Hepatocyte (in vitro differentiated cells): ENCODE measurements around the gene CD9. TPM values are rescaled to one million over a fixed set of nuclear protein-coding genes. Genes with fewer than 3 reads are reported as not detected.
"Not testable (repeated sequence)": the region's sequence is repeated elsewhere in the genome, so short reads cannot be mapped to it uniquely, and the experiment has no call there.

Experiments
- DNase-seq: peaks from one replicate; pipeline ENCODE4 v3.0.0-alpha.2; 2016; ENCODE audit warnings: low spot score
- H2AFZ ChIP-seq: fragments of 200-600 bp; sonication (generic); 2 replicates; pipeline ENCODE4 v1.6.0; 2016; ENCODE audit warnings: antibody characterized with exemption, mild to moderate bottlenecking
- H3K27ac ChIP-seq: fragments of 200-600 bp; sonication (generic); 2 replicates; pipeline ENCODE4 v1.5.1; 2016; ENCODE audit warnings: mild to moderate bottlenecking
- H3K27me3 ChIP-seq: fragments of 200-600 bp; sonication (generic); 2 replicates; pipeline ENCODE4 v1.6.1; 2016
- H3K36me3 ChIP-seq: fragments of 200-600 bp; sonication (generic); replicated peaks from 2 replicates; pipeline ENCODE4 v1.5.1; 2016; ENCODE audit warnings: low read depth; ENCODE audit not compliant: insufficient read depth
- H3K4me1 ChIP-seq: fragments of 200-600 bp; sonication (generic); 2 replicates; pipeline ENCODE4 v1.5.1; 2016; ENCODE audit warnings: mild to moderate bottlenecking, moderate library complexity; ENCODE audit not compliant: insufficient read depth
- H3K4me2 ChIP-seq: fragments of 200-600 bp; sonication (generic); 2 replicates; pipeline ENCODE4 v1.6.0; 2016
- H3K4me3 ChIP-seq: fragments of 200-600 bp; sonication (generic); 2 replicates; pipeline ENCODE4 v1.5.1; 2016; ENCODE audit warnings: mild to moderate bottlenecking
- H3K79me2 ChIP-seq: fragments of 200-600 bp; sonication (generic); 2 replicates; pipeline ENCODE4 v1.6.0; 2017; ENCODE audit warnings: mild to moderate bottlenecking
- H3K9me2 ChIP-seq: fragments of 200-600 bp; sonication (generic); replicated peaks from 2 replicates; pipeline ENCODE4 v1.6.0; 2017; ENCODE audit warnings: mild to moderate bottlenecking; ENCODE audit not compliant: insufficient read depth
- H3K9me3 ChIP-seq: fragments of 200-600 bp; sonication (generic); 2 replicates; pipeline ENCODE4 v1.5.1; 2016; ENCODE audit warnings: low read depth, mild to moderate bottlenecking
- H4K20me1 ChIP-seq: fragments of 200-600 bp; sonication (generic); 2 replicates; pipeline ENCODE4 v1.6.0; 2016; ENCODE audit warnings: mild to moderate bottlenecking; ENCODE audit not compliant: insufficient read depth, poor library complexity, severe bottlenecking
- EZH2 ChIP-seq: fragments of 200-600 bp; sonication (generic); IDR thresholded peaks from 2 replicates; pipeline ENCODE4 v1.6.1; 2016; ENCODE audit warnings: antibody characterized with exemption, mild to moderate bottlenecking, borderline replicate concordance
- EZH2phosphoT487 ChIP-seq: fragments of 200-600 bp; sonication (generic); IDR thresholded peaks from one replicate; pipeline ENCODE4 v1.6.1; 2018; ENCODE audit warnings: antibody characterized with exemption, mild to moderate bottlenecking, low read depth, moderate library complexity; ENCODE audit not compliant: unreplicated experiment, severe bottlenecking
- WGBS: methylation state at CpG from one replicate; pipeline ENCODE4 v1.1.6; 2016; ENCODE audit warnings: low lambda C conversion rate; ENCODE audit errors: missing lambda C conversion rate; 5-methylcytosine and 5-hydroxymethylcytosine counted together
- polyA plus RNA-seq: library from polyadenylated mRNA; unstranded; fragments of >200 nt; fragmentation: Nextera tagmentation; extraction: Ambion mirVana; gene quantifications from 2 replicates; pipeline ENCODE4 v1.2.1, GENCODE V29; 2016
- total RNA-seq: library from RNA; depleted of rRNA; stranded (reverse); fragments of >200 nt; gene quantifications from 2 replicates; pipeline ENCODE4 v1.2.3, GENCODE V29; 2014
- TF ChIP-seq, protein P1 (sequence below): fragments of 200-600 bp; sonication (generic); IDR thresholded peaks from 2 replicates; pipeline ENCODE4 v1.5.1; 2016; ENCODE audit warnings: antibody characterized with exemption, mild to moderate bottlenecking; ENCODE audit not compliant: poor library complexity

The CD9 gene
- total and polyA plus RNA-seq, 2 experiments from 2014 or later, result 117 to 188 TPM

DNA sequence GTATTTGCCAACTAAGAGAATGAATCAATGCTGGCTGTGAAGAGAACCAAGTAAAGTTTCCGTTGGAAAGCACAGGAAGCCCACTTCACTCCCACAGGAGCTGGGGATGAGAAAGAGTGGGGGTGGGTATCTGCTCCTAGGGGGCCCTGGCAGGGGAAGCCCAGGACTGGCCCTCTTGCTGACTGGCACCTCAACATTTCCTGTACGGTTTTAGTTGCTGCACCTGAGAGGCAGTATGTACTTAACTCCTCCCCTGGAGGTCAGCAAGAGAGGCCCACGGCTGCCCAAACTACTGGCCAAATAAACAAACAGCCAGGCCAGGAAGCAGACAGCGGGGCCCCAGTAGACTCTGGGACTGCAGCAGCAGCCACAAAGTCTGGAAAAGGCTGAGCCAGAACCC is 41.9 kb upstream of the CD9 start:
- peak overlapping the region; percentile 41 for H3K4me2 ChIP-seq
- no peaks in the 10 kb centered on the region for H3K36me3 ChIP-seq
- TF ChIP-seq, protein P1, sequence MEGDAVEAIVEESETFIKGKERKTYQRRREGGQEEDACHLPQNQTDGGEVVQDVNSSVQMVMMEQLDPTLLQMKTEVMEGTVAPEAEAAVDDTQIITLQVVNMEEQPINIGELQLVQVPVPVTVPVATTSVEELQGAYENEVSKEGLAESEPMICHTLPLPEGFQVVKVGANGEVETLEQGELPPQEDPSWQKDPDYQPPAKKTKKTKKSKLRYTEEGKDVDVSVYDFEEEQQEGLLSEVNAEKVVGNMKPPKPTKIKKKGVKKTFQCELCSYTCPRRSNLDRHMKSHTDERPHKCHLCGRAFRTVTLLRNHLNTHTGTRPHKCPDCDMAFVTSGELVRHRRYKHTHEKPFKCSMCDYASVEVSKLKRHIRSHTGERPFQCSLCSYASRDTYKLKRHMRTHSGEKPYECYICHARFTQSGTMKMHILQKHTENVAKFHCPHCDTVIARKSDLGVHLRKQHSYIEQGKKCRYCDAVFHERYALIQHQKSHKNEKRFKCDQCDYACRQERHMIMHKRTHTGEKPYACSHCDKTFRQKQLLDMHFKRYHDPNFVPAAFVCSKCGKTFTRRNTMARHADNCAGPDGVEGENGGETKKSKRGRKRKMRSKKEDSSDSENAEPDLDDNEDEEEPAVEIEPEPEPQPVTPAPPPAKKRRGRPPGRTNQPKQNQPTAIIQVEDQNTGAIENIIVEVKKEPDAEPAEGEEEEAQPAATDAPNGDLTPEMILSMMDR, result no peak
- TF ChIP-seq EZH2phosphoT487 (no peak), EZH2 (no peak)
- 42% methylated on average over 4 of the region's 4 CpGs for WGBS
- DNase-seq, result peak; percentile 28
- no peak overlapping the region for H2AFZ ChIP-seq
- peaks cover 12% of the 10 kb centered on the region for H3K4me1 ChIP-seq
- no peaks in the 10 kb centered on the region for H4K20me1 ChIP-seq
- no peaks in the 10 kb centered on the region for H3K27me3 ChIP-seq
- H3K4me3 ChIP-seq, result no peak overlapping the region
- no peaks in the 10 kb centered on the region for H3K9me2 ChIP-seq
- peak overlapping the region; percentile 22 for H3K27ac ChIP-seq
- no peaks in the 10 kb centered on the region for H3K79me2 ChIP-seq
- no peaks in the 10 kb centered on the region for H3K9me3 ChIP-seq

DNA sequence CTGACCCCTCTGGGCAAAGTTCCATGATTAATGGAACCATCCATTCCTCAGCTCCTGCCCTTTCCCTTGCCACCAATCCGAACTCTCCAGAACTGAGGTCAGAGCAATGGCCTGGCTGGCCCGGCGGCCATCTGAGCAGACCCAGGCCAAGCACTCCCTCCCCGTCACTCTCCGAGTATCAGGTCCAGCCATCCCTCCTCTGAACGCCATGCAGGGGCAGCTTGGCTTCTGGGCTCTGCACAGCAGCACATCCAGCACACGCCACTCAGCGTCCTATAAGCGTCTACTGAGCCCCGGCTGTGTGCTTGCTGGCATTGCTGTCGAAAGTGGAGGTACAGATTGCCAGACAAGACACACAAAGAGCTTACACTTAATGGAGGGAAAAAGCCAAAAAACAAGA is 41.5 kb upstream of the CD9 start:
- H3K79me2 ChIP-seq, result no peaks in the 10 kb centered on the region
- H3K36me3 ChIP-seq, result no peaks in the 10 kb centered on the region
- H3K4me1 ChIP-seq, result peaks cover 12% of the 10 kb centered on the region
- 86% methylated on average over 11 of the region's 11 CpGs for WGBS
- H3K9me2 ChIP-seq, result no peaks in the 10 kb centered on the region
- H3K4me3 ChIP-seq, result no peak overlapping the region
- DNase-seq, result no peak
- H3K9me3 ChIP-seq, result no peaks in the 10 kb centered on the region
- no peak overlapping the region for H2AFZ ChIP-seq
- peak overlapping the region; percentile 22 for H3K27ac ChIP-seq
- H3K4me2 ChIP-seq, result peak overlapping the region; percentile 41
- H3K27me3 ChIP-seq, result no peaks in the 10 kb centered on the region
- TF ChIP-seq, protein P1, result no peak
- TF ChIP-seq EZH2 (no peak), EZH2phosphoT487 (no peak)
- H4K20me1 ChIP-seq, result no peaks in the 10 kb centered on the region

DNA sequence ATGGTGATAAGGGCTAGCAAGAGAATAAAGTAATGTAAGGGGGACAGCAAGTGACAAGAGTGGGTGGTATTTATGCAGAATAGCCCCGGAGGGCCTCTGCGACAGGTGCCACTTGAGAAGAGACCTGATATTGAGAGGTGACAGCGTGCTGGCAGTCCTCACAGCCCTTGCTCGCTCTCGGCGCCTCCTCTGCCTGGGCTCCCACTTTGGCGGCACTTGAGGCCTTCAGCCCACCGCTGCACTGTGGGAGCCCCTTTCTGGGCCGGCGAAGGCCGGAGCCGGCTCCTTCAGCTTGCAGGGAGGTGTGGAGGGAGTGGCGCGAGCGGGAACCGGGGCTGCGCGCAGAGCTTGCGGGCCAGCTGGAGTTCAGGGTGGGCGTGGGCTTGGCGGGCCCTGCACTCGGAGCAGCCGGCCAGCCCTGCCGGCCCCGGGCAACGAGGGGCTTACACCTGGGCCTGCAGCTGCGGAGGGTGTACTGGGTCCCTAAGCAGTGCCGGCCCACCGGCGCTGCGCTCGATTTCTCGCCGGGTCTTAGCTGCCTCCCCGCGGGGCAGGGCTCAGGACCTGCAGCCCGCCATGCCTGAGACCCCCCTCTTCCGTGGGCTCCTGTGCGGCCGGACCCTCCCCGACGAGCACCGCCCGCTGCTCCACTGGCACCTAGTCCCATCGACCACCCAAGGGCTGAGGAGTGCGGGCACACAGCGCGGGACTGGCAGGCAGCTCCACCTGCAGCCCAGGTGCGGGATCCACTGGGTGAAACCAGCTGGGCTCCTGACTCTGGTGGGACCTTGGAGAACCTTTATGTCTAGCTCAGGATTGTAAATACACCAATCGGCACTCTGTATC is 40.8 kb upstream of the CD9 start:
- not testable (repeated sequence) for H3K27ac ChIP-seq, H4K20me1 ChIP-seq, H3K9me3 ChIP-seq, H3K4me2 ChIP-seq, H3K9me2 ChIP-seq, H2AFZ ChIP-seq, H3K4me3 ChIP-seq, H3K36me3 ChIP-seq, H3K79me2 ChIP-seq, H3K27me3 ChIP-seq, DNase-seq
- 97% methylated on average over 50 of the region's 50 CpGs for WGBS
- peaks cover 12% of the 10 kb centered on the region for H3K4me1 ChIP-seq

DNA sequence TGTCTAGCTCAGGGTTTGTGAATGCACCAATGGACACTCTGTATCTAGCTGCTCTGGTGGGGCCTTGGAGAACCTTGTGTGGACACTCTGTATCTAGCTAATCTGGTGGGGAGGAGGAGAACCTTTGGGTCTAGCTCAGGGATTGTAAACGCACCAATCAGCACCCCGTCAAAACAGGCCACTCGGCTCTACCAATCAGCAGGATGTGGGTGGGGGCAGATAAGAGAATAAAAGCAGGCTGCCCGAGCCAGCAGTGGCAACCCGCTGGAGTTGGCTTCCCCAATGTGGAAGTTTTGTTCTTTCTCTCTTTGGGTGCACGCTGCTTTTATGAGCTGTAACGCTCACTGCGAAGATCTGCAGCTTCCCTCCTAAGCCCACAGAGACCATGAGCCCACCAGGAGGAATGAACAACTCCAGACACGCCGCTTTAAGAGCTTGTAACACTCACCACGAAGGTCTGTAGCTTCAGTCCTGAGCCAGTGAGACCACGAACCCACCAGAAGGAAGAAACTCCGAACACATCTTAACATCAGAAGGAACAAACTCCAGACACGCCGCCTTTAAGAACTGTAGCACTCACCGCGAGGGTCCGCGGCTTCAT is 40.1 kb upstream of the CD9 start:
- not testable (repeated sequence) for DNase-seq, H2AFZ ChIP-seq, H3K36me3 ChIP-seq, H3K4me3 ChIP-seq, H3K27ac ChIP-seq, H3K9me2 ChIP-seq, H4K20me1 ChIP-seq, H3K4me2 ChIP-seq, H3K9me3 ChIP-seq, H3K79me2 ChIP-seq, H3K27me3 ChIP-seq
- H3K4me1 ChIP-seq, result peaks cover 12% of the 10 kb centered on the region
- WGBS, result 92% methylated on average over 19 of the region's 19 CpGs
